HepG2 (cell line): ENCODE measurements around the gene GLO1. TPM values are rescaled to one million over a fixed set of nuclear protein-coding genes. Genes with fewer than 3 reads are reported as not detected.
A peak's percentile ranks its signal among the peaks of the same experiment; 100 is the strongest.

Experiments
- CREM ChIP-seq, 2 experiments: sonication (generic) in 1 of 2; formaldehyde crosslinking in 1 of 2; IDR thresholded peaks; 2 replicates each; pipeline versions ENCODE4 v1.4.0 to v1.6.1; 2016 to 2020; ENCODE audit warnings: antibody characterized with exemption in 1 of 2, mild to moderate bottlenecking in 1 of 2, missing genetic modification reagents in 1 of 2
- FOXM1 ChIP-seq: sonication (generic); formaldehyde crosslinking; IDR thresholded peaks from 2 replicates; pipeline ENCODE4 v1.5.0; 2020; ENCODE audit warnings: missing genetic modification reagents
- GTF3A ChIP-seq: sonication (generic); formaldehyde crosslinking; conservative IDR thresholded peaks from 2 replicates; pipeline ENCODE4 v1.4.0; 2020; ENCODE audit warnings: mild to moderate bottlenecking, missing genetic modification reagents
- HOXA9 ChIP-seq: sonication (generic); formaldehyde crosslinking; IDR thresholded peaks from 2 replicates; pipeline ENCODE4 v1.8.1; 2022; ENCODE audit warnings: missing genetic modification reagents, mild to moderate bottlenecking, moderate library complexity, borderline replicate concordance
- ISL2 ChIP-seq: sonication (generic); formaldehyde crosslinking; IDR thresholded peaks from 2 replicates; pipeline ENCODE4 v1.5.0; 2020; ENCODE audit warnings: missing genetic modification reagents
- JUND ChIP-seq: sonication (generic); formaldehyde crosslinking; IDR thresholded peaks from 2 replicates; pipeline ENCODE4 v1.8.0; 2022; ENCODE audit warnings: mild to moderate bottlenecking, missing genetic modification reagents
- KAT2B ChIP-seq: fragments of 150-350 bp; IDR thresholded peaks from 2 replicates; pipeline ENCODE4 v1.6.1; 2014; ENCODE audit warnings: low read depth, low read length, borderline replicate concordance
- KDM5B ChIP-seq: sonication (generic); formaldehyde crosslinking; IDR thresholded peaks from 2 replicates; pipeline ENCODE4 v1.4.0; 2020; ENCODE audit warnings: missing genetic modification reagents, mild to moderate bottlenecking, borderline replicate concordance
- TGIF2 ChIP-seq: IDR thresholded peaks from 2 replicates; pipeline ENCODE4 v1.6.1; 2016; ENCODE audit warnings: control low read depth, missing compliant biosample characterization
- ZNF414 ChIP-seq: sonication (generic); formaldehyde crosslinking; IDR thresholded peaks from 2 replicates; pipeline ENCODE4 v1.5.0; 2020; ENCODE audit warnings: missing genetic modification reagents
- ZNF737 ChIP-seq: sonication (generic); formaldehyde crosslinking; IDR thresholded peaks from 2 replicates; pipeline ENCODE4 v1.5.0; 2020; ENCODE audit warnings: missing genetic modification reagents, mild to moderate bottlenecking, borderline replicate concordance
- ZNF747 ChIP-seq: sonication (generic); formaldehyde crosslinking; IDR thresholded peaks from 2 replicates; pipeline ENCODE4 v1.8.1; 2023; ENCODE audit warnings: missing genetic modification reagents, mild to moderate bottlenecking, borderline replicate concordance
- ZSCAN21 ChIP-seq: sonication (generic); formaldehyde crosslinking; IDR thresholded peaks from 2 replicates; pipeline ENCODE4 v1.8.0; 2022; ENCODE audit warnings: mild to moderate bottlenecking, missing genetic modification reagents, moderate library complexity, borderline replicate concordance
- ZSCAN30 ChIP-seq: sonication (generic); formaldehyde crosslinking; IDR thresholded peaks from 2 replicates; pipeline ENCODE4 v1.5.0; 2020; ENCODE audit warnings: mild to moderate bottlenecking, missing genetic modification reagents
- polyA plus RNA-seq, 8 experiments: library from polyadenylated mRNA; depleted of rRNA in 3 of 8; stranded (reverse) in 7 of 8; unstranded in 1 of 8; fragments of >200 nt; fragmentation: Illumina TruSeq in 4 of 8; extraction: Trizol in 4 of 8; gene quantifications; 2 replicates each; pipeline versions ENCODE4 v1.2.1 to v1.2.3, GENCODE V29; 2011 to 2016; ENCODE audit warnings: low read depth in 4 of 8, missing spikeins in 1 of 8, mixed read lengths in 1 of 8; ENCODE audit not compliant: insufficient read depth in 1 of 8
- total RNA-seq, 5 experiments: library from RNA; depleted of rRNA; stranded (reverse); fragments of >200 nt; fragmentation: Illumina TruSeq; extraction: Trizol; gene quantifications; 2 replicates each; pipeline ENCODE4 v1.2.3, GENCODE V29; 2016; ENCODE audit warnings: low read depth in 1 of 5
- TF ChIP-seq, protein P1 (sequence below): sonication (generic); formaldehyde crosslinking; conservative IDR thresholded peaks from 2 replicates; pipeline ENCODE4 v1.8.1; 2023; ENCODE audit warnings: missing genetic modification reagents
- TF ChIP-seq, protein P2 (sequence below): sonication (generic); formaldehyde crosslinking; IDR thresholded peaks from 2 replicates; pipeline ENCODE4 v1.4.0; 2020; ENCODE audit warnings: mild to moderate bottlenecking, missing genetic modification reagents
- TF ChIP-seq, protein P3 (sequence below): sonication (generic); formaldehyde crosslinking; IDR thresholded peaks from 2 replicates; pipeline ENCODE4 v1.8.1; 2022; ENCODE audit warnings: low read depth, mild to moderate bottlenecking, missing genetic modification reagents
- TF ChIP-seq, protein P4 (sequence below): sonication (generic); formaldehyde crosslinking; IDR thresholded peaks from 2 replicates; pipeline ENCODE4 v1.4.0; 2020; ENCODE audit warnings: low read depth, missing genetic modification reagents

The GLO1 gene
- total and polyA plus RNA-seq, 2 of the 13 experiments (the other 11 are each of a cell fraction or from before 2014, with no cell fraction given): 77.1 to 177 TPM

DNA sequence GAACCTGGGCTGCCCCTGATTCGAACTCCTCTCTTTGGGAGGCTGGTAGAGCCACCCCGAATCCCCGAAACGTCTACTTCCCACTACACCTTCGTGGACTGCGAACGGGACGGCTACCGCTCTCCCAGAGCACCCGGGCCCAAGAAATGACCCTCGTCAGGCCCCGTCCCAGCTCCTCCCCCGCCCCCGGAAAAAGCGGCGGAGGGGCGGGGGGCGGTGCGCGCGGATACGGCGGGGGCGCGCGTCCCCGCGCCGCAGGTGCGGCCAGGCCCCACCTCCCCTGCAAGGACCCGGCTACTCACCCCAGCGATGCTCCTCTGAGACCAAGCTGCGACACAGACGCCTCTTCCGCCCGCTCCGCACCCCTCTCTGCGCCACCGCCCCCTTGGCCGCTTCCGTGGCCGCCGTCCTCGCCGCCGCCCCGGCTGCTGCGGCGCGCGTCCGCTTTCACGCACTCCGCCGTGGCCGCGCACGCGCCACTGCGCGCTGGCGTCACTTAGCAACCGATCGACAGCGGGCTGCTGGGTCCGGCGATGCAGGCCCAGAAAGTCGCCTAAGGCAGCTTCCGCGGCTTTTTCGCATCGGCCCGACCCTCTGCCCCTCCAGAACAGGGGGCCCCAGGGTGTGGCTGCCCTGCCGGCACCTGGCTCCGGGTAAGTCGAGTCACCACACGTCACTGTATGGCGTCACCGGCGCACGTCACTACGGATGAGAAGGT is 63.3 kb downstream of the GLO1 start, which contains the start of gene BTBD9 (continued):
- TF ChIP-seq, protein P1, sequence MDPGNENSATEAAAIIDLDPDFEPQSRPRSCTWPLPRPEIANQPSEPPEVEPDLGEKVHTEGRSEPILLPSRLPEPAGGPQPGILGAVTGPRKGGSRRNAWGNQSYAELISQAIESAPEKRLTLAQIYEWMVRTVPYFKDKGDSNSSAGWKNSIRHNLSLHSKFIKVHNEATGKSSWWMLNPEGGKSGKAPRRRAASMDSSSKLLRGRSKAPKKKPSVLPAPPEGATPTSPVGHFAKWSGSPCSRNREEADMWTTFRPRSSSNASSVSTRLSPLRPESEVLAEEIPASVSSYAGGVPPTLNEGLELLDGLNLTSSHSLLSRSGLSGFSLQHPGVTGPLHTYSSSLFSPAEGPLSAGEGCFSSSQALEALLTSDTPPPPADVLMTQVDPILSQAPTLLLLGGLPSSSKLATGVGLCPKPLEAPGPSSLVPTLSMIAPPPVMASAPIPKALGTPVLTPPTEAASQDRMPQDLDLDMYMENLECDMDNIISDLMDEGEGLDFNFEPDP: no peak
- TF ChIP-seq HOXA9 (CRISPR knock-in tag): no peak
- no peak for TF ChIP-seq FOXM1 (CRISPR knock-in tag)
- no peak for TF ChIP-seq KAT2B
- TF ChIP-seq ISL2 (CRISPR knock-in tag): no peak; the same call in 1 of the 2 replicates
- TF ChIP-seq JUND: no peak
- TF ChIP-seq, protein P2, sequence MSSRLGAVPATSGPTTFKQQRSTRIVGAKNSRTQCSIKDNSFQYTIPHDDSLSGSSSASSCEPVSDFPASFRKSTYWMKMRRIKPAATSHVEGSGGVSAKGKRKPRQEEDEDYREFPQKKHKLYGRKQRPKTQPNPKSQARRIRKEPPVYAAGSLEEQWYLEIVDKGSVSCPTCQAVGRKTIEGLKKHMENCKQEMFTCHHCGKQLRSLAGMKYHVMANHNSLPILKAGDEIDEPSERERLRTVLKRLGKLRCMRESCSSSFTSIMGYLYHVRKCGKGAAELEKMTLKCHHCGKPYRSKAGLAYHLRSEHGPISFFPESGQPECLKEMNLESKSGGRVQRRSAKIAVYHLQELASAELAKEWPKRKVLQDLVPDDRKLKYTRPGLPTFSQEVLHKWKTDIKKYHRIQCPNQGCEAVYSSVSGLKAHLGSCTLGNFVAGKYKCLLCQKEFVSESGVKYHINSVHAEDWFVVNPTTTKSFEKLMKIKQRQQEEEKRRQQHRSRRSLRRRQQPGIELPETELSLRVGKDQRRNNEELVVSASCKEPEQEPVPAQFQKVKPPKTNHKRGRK: no peak
- peak; percentile 80; the same call in 1 of the 2 replicates for TF ChIP-seq ZSCAN21 (CRISPR knock-in tag)
- peak; percentile 80; the same call in 1 of the 2 replicates for TF ChIP-seq GTF3A
- TF ChIP-seq, protein P3, sequence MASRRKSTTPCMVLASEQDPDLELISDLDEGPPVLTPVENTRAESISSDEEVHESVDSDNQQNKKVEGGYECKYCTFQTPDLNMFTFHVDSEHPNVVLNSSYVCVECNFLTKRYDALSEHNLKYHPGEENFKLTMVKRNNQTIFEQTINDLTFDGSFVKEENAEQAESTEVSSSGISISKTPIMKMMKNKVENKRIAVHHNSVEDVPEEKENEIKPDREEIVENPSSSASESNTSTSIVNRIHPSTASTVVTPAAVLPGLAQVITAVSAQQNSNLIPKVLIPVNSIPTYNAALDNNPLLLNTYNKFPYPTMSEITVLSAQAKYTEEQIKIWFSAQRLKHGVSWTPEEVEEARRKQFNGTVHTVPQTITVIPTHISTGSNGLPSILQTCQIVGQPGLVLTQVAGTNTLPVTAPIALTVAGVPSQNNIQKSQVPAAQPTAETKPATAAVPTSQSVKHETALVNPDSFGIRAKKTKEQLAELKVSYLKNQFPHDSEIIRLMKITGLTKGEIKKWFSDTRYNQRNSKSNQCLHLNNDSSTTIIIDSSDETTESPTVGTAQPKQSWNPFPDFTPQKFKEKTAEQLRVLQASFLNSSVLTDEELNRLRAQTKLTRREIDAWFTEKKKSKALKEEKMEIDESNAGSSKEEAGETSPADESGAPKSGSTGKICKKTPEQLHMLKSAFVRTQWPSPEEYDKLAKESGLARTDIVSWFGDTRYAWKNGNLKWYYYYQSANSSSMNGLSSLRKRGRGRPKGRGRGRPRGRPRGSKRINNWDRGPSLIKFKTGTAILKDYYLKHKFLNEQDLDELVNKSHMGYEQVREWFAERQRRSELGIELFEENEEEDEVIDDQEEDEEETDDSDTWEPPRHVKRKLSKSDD: peak; percentile 99
- TF ChIP-seq ZNF747 (CRISPR knock-in tag): 0 out of 2 replicates have a peak, but pooled peaks have one; percentile 57
- TF ChIP-seq ZNF414 (CRISPR knock-in tag): no peak; the same call in 1 of the 2 replicates
- TF ChIP-seq KDM5B (CRISPR knock-in tag): no peak; the same call in 1 of the 2 replicates
- TF ChIP-seq ZSCAN30 (CRISPR knock-in tag): no peak
- TF ChIP-seq, protein P4, sequence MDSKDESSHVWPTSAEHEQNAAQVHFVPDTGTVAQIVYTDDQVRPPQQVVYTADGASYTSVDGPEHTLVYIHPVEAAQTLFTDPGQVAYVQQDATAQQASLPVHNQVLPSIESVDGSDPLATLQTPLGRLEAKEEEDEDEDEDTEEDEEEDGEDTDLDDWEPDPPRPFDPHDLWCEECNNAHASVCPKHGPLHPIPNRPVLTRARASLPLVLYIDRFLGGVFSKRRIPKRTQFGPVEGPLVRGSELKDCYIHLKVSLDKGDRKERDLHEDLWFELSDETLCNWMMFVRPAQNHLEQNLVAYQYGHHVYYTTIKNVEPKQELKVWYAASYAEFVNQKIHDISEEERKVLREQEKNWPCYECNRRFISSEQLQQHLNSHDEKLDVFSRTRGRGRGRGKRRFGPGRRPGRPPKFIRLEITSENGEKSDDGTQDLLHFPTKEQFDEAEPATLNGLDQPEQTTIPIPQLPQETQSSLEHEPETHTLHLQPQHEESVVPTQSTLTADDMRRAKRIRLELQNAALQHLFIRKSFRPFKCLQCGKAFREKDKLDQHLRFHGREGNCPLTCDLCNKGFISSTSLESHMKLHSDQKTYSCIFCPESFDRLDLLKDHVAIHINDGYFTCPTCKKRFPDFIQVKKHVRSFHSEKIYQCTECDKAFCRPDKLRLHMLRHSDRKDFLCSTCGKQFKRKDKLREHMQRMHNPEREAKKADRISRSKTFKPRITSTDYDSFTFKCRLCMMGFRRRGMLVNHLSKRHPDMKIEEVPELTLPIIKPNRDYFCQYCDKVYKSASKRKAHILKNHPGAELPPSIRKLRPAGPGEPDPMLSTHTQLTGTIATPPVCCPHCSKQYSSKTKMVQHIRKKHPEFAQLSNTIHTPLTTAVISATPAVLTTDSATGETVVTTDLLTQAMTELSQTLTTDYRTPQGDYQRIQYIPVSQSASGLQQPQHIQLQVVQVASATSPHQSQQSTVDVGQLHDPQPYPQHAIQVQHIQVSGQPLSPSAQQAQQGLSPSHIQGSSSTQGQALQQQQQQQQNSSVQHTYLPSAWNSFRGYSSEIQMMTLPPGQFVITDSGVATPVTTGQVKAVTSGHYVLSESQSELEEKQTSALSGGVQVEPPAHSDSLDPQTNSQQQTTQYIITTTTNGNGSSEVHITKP (CRISPR knock-in tag): no peak
- no peak for TF ChIP-seq ZNF737
- TF ChIP-seq TGIF2: no peak
- TF ChIP-seq CREM (IDR thresholded peaks at IDR 0.05): peak; percentile 87
- TF ChIP-seq CREM (CRISPR knock-in tag; IDR thresholded peaks at IDR 0.05): peak; percentile 70
